HEK293 (cell line): ENCODE results near the gene MRGPRX4.
"Not testable (repeated sequence)": the region's sequence is repeated elsewhere in the genome, so short reads cannot be mapped to it uniquely, and the experiment has no call there.

Experiments
- CTCF ChIA-PET: fragments of 350-600 bp; formaldehyde crosslinking; extraction: SDS; loops from one replicate; lab custom pipeline; 2021; ENCODE audit warnings: antibody characterized with exemption; lab: Yijun Ruan, JAX
- POLR2A ChIA-PET: fragments of 300-600 bp; formaldehyde crosslinking; extraction: SDS; loops from one replicate; lab custom pipeline; 2020; ENCODE audit warnings: antibody characterized with exemption, inconsistent platforms; lab: Yijun Ruan, JAX
- H3K27ac ChIP-seq: fragments of 200-500 bp; sonication (Bioruptor generic); 2 replicates; pipeline ENCODE4 v1.5.1; 2014; ENCODE audit warnings: low read depth, low read length, control low read depth, inconsistent platforms; ENCODE audit errors: extremely low read depth
- H3K36me3 ChIP-seq, 2 experiments: fragments of 200-500 bp in 1 of 2; sonication (Bioruptor generic) in 1 of 2; 1 replicate in 1 of 2; 2 replicates in 1 of 2; pipeline ENCODE4 v1.5.1; 2014 to 2017; ENCODE audit warnings: inconsistent platforms in 2 of 2, low read length in 2 of 2; ENCODE audit not compliant: control insufficient read depth in 2 of 2, insufficient read depth in 1 of 2
- H3K4me1 ChIP-seq: fragments of 200-500 bp; sonication (Bioruptor generic); 2 replicates; pipeline ENCODE4 v1.5.1; 2014; ENCODE audit warnings: mild to moderate bottlenecking, low read length, inconsistent platforms; ENCODE audit not compliant: control insufficient read depth, insufficient read depth
- H3K4me3 ChIP-seq: 2 replicates; pipeline ENCODE4 v1.5.1; 2011; ENCODE audit warnings: low read depth, mild to moderate bottlenecking, control low read depth, low read length, moderate library complexity
- H3K9me3 ChIP-seq: fragments of 200-500 bp; sonication (Bioruptor generic); 2 replicates; pipeline ENCODE4 v1.5.1; 2014; ENCODE audit warnings: low read depth, low read length, inconsistent platforms; ENCODE audit not compliant: control insufficient read depth, insufficient read depth
- AEBP2 ChIP-seq: fragments of 450-650 bp; formaldehyde crosslinking; IDR thresholded peaks from 2 replicates; pipeline ENCODE4 v1.5.1; 2016; ENCODE audit warnings: missing biosample characterization, missing genetic modification characterization, borderline replicate concordance
- EGR2 ChIP-seq: fragments of 450-650 bp; formaldehyde crosslinking; IDR thresholded peaks from 2 replicates; pipeline ENCODE4 v1.5.1; 2016; ENCODE audit warnings: low read depth, missing biosample characterization, missing genetic modification characterization
- KLF10 ChIP-seq: fragments of 450-650 bp; IDR thresholded peaks from 2 replicates; pipeline ENCODE4 v1.5.1; 2018; ENCODE audit warnings: missing biosample characterization, mild to moderate bottlenecking, missing genetic modification characterization
- MZF1 ChIP-seq: fragments of 450-650 bp; formaldehyde crosslinking; IDR thresholded peaks from 2 replicates; pipeline ENCODE4 v1.5.1; 2017; ENCODE audit warnings: missing biosample characterization, missing genetic modification characterization, borderline replicate concordance
- SP7 ChIP-seq: fragments of 450-650 bp; formaldehyde crosslinking; IDR thresholded peaks from 2 replicates; pipeline ENCODE4 v1.5.1; 2016; ENCODE audit warnings: missing biosample characterization, missing genetic modification characterization
- ZBTB48 ChIP-seq: fragments of 450-650 bp; formaldehyde crosslinking; IDR thresholded peaks from 2 replicates; pipeline ENCODE4 v1.5.1; 2016; ENCODE audit warnings: missing biosample characterization, missing genetic modification characterization
- ZBTB7A ChIP-seq: fragments of 450-650 bp; formaldehyde crosslinking; IDR thresholded peaks from 2 replicates; pipeline ENCODE4 v1.5.1; 2016; ENCODE audit warnings: low read depth, missing biosample characterization, missing genetic modification characterization
- ZNF157 ChIP-seq: fragments of 450-650 bp; formaldehyde crosslinking; IDR thresholded peaks from 2 replicates; pipeline ENCODE4 v1.5.1; 2016; ENCODE audit warnings: missing biosample characterization, missing genetic modification characterization
- ZNF18 ChIP-seq: fragments of 450-650 bp; formaldehyde crosslinking; IDR thresholded peaks from 2 replicates; pipeline ENCODE4 v1.5.1; 2016; ENCODE audit warnings: missing biosample characterization, missing genetic modification characterization
- ZNF202 ChIP-seq: fragments of 450-650 bp; formaldehyde crosslinking; IDR thresholded peaks from 2 replicates; pipeline ENCODE4 v1.5.1; 2016; ENCODE audit warnings: missing biosample characterization, missing genetic modification characterization, borderline replicate concordance
- ZNF239 ChIP-seq: fragments of 450-650 bp; formaldehyde crosslinking; IDR thresholded peaks from 2 replicates; pipeline ENCODE4 v1.5.1; 2016; ENCODE audit warnings: missing biosample characterization, missing genetic modification characterization
- ZNF266 ChIP-seq: fragments of 450-650 bp; formaldehyde crosslinking; IDR thresholded peaks from 2 replicates; pipeline ENCODE4 v1.5.1; 2016; ENCODE audit warnings: missing biosample characterization, missing genetic modification characterization, low read depth
- ZNF449 ChIP-seq: fragments of 450-650 bp; formaldehyde crosslinking; IDR thresholded peaks from 2 replicates; pipeline ENCODE4 v1.5.1; 2017; ENCODE audit warnings: missing biosample characterization, mild to moderate bottlenecking, missing genetic modification characterization, moderate library complexity
- ZNF48 ChIP-seq: fragments of 450-650 bp; formaldehyde crosslinking; IDR thresholded peaks from 2 replicates; pipeline ENCODE4 v1.5.1; 2016; ENCODE audit warnings: missing biosample characterization, missing genetic modification characterization
- ZNF488 ChIP-seq: fragments of 450-650 bp; formaldehyde crosslinking; IDR thresholded peaks from 2 replicates; pipeline ENCODE4 v1.5.1; 2016; ENCODE audit warnings: missing biosample characterization, missing genetic modification characterization
- ZNF518A ChIP-seq: fragments of 450-650 bp; formaldehyde crosslinking; conservative IDR thresholded peaks from 2 replicates; pipeline ENCODE4 v1.5.1; 2016; ENCODE audit warnings: low read depth, missing biosample characterization, missing genetic modification characterization
- ZNF571 ChIP-seq: fragments of 450-650 bp; formaldehyde crosslinking; IDR thresholded peaks from 2 replicates; pipeline ENCODE4 v1.5.0; 2017; ENCODE audit warnings: missing biosample characterization, missing genetic modification characterization
- ZNF670 ChIP-seq: fragments of 450-650 bp; formaldehyde crosslinking; IDR thresholded peaks from 2 replicates; pipeline ENCODE4 v1.5.1; 2016; ENCODE audit warnings: missing biosample characterization, missing genetic modification characterization, low read depth
- ZNF692 ChIP-seq: fragments of 450-650 bp; formaldehyde crosslinking; IDR thresholded peaks from 2 replicates; pipeline ENCODE4 v1.5.1; 2016; ENCODE audit warnings: missing biosample characterization, missing genetic modification characterization
- ZSCAN23 ChIP-seq: fragments of 450-650 bp; formaldehyde crosslinking; IDR thresholded peaks from 2 replicates; pipeline ENCODE4 v1.5.1; 2016; ENCODE audit warnings: missing biosample characterization, missing genetic modification characterization

The MRGPRX4 gene

GRCh38 chr11:18172666-18173065, at the start of gene MRGPRX4:
TSS of gene MRGPRX4 (plus strand) at chr11:18172837. CDS start at chr11:18173257, 420 bp downstream.
- Histone ChIP-seq H3K4me1 (no peaks in the 10 kb centered on the region), H3K9me3 (no peaks in the 10 kb centered on the region), H3K27ac (no peak within 1 kb of the TSS), H3K36me3 (no peaks in the 10 kb centered on the region), H3K4me3 (no peak within 1 kb of the TSS)
- TF ChIP-seq ZNF18 (no peak), ZNF670 (tag by site-specific recombination) (no peak), ZNF48 (tag by site-specific recombination) (no peak), ZNF571 (no peak), MZF1 (tag by site-specific recombination) (no peak), ZNF449 (tag by site-specific recombination) (no peak), ZBTB48 (no peak), AEBP2 (tag by site-specific recombination) (no peak), ZNF266 (tag by site-specific recombination) (no peak), ZSCAN23 (tag by site-specific recombination) (no peak), SP7 (tag by site-specific recombination) (no peak), ZNF202 (no peak), ZNF518A (no peak), ZNF239 (no peak), EGR2 (no peak), ZBTB7A (tag by site-specific recombination) (no peak), ZNF692 (tag by site-specific recombination) (no peak), KLF10 (no peak), ZNF157 (tag by site-specific recombination) (no peak), ZNF488 (no peak)
- CTCF ChIA-PET: interaction anchor here (1.0 kb wide), 1 partner anchor 18 kb away, joined by 4 read pairs; no protein-coding TSS in a partner anchor
- POLR2A ChIA-PET: no interaction called here

- POLR2A ChIA-PET, H3K4me1 ChIP-seq, H3K4me3 ChIP-seq, H3K27ac ChIP-seq, CTCF ChIA-PET, H3K9me3 ChIP-seq, H3K36me3 ChIP-seq: not testable (repeated sequence)
Measured at GRCh38 chr11:18131115-18131514, 41.5 kb upstream of the MRGPRX4 start.
